OCI-LY7 (cell line): ENCODE results near the gene CNNM2. TPM values are rescaled to one million over a fixed set of nuclear protein-coding genes. Genes with fewer than 3 reads are reported as not detected.
A peak's percentile ranks its signal among the peaks of the same experiment; 100 is the strongest.

Experiments used
- BruUV-seq: library from RNA; stranded (reverse); fragments of 400-500 nt; replicated peaks from 2 replicates; lab custom pipeline; 2021; lab: Mats Ljungman, UMichigan
- CTCF ChIA-PET: fragments of 300-600 bp; sonication (Branson Sonifier 250); formaldehyde crosslinking; loops from one replicate; lab custom pipeline; 2022; ENCODE audit warnings: antibody characterized with exemption; ENCODE audit not compliant: unreplicated experiment; lab: Charles Lee
- POLR2A ChIA-PET: fragments of 300-600 bp; sonication (Branson Sonifier 250); formaldehyde crosslinking; loops from one replicate; lab custom pipeline; 2022; ENCODE audit warnings: antibody characterized with exemption; lab: Charles Lee
- DNase-seq: peaks from one replicate; pipeline ENCODE4 v3.0.0-alpha.2; 2015; ENCODE audit warnings: low spot score
- H2AFZ ChIP-seq: fragments of 200-600 bp; sonication (generic), shearing (Covaris generic); 2 replicates; pipeline ENCODE4 v1.6.1; 2014; ENCODE audit warnings: mild to moderate bottlenecking, antibody characterized with exemption, low read length, moderate library complexity
- H3K27ac ChIP-seq: fragments of 200-600 bp; sonication (generic); 2 replicates; pipeline ENCODE4 v1.5.1; 2014; ENCODE audit warnings: mixed run types, low read depth, mild to moderate bottlenecking, moderate library complexity, low read length, inconsistent platforms; ENCODE audit not compliant: poor library complexity, severe bottlenecking
- H3K36me3 ChIP-seq: fragments of 200-600 bp; sonication (generic); 2 replicates; pipeline ENCODE4 v1.6.1; 2014; ENCODE audit warnings: mild to moderate bottlenecking, antibody characterized with exemption, low read length, moderate library complexity, mixed read lengths; ENCODE audit not compliant: insufficient read depth
- H3K4me1 ChIP-seq: fragments of 200-600 bp; sonication (generic); 2 replicates; pipeline ENCODE4 v1.5.1; 2014; ENCODE audit warnings: mild to moderate bottlenecking, low read length; ENCODE audit not compliant: insufficient read depth, poor library complexity, severe bottlenecking
- H3K4me2 ChIP-seq: fragments of 200-600 bp; sonication (generic); 2 replicates; pipeline ENCODE4 v1.6.1; 2014; ENCODE audit warnings: mild to moderate bottlenecking, low read length
- H3K4me3 ChIP-seq: fragments of 200-600 bp; sonication (generic); 2 replicates; pipeline ENCODE4 v1.5.1; 2014; ENCODE audit warnings: mild to moderate bottlenecking, low read depth, low read length; ENCODE audit not compliant: poor library complexity, severe bottlenecking
- H3K79me2 ChIP-seq: fragments of 200-600 bp; sonication (generic); 2 replicates; pipeline ENCODE4 v1.6.1; 2016; ENCODE audit warnings: low read depth, mild to moderate bottlenecking, low read length, moderate library complexity, mixed read lengths; ENCODE audit not compliant: insufficient read depth
- H3K9me2 ChIP-seq: fragments of 200-600 bp; sonication (generic); 2 replicates; pipeline ENCODE4 v1.6.1; 2016; ENCODE audit warnings: mild to moderate bottlenecking, low read length, mixed read lengths; ENCODE audit not compliant: insufficient read depth
- H3K9me3 ChIP-seq: fragments of 200-600 bp; sonication (generic); 2 replicates; pipeline ENCODE4 v1.6.1; 2014; ENCODE audit warnings: mild to moderate bottlenecking, mixed run types, low read length, mixed read lengths
- H4K20me1 ChIP-seq: fragments of 200-600 bp; sonication (generic); 2 replicates; pipeline ENCODE4 v1.6.1; 2014; ENCODE audit warnings: mild to moderate bottlenecking, antibody characterized with exemption, low read length, moderate library complexity, mixed read lengths; ENCODE audit not compliant: insufficient read depth
- CTCF ChIP-seq: fragments of 200-600 bp; sonication (generic); conservative IDR thresholded peaks from 2 replicates; pipeline ENCODE4 v1.5.1; 2014; ENCODE audit warnings: mild to moderate bottlenecking, antibody characterized with exemption, low read length, moderate library complexity, mixed read lengths
- EZH2phosphoT487 ChIP-seq: fragments of 200-600 bp; sonication (generic); IDR thresholded peaks from 2 replicates; pipeline ENCODE4 v1.6.1; 2018; ENCODE audit warnings: low read depth, borderline replicate concordance, mild to moderate bottlenecking, mixed run types, antibody characterized with exemption, low read length, moderate library complexity, mixed read lengths
- intact Hi-C: fragments of 100-400 bp; cut with micrococcal nuclease; formaldehyde crosslinking; loops from one replicate; pipeline ENCODE4 v1.10.0; 2022; ENCODE audit not compliant: unreplicated experiment
- total RNA-seq, 2 experiments: library from RNA; depleted of rRNA in 1 of 2; stranded (reverse); fragments of >200 nt in 1 of 2; shearing (Covaris generic) in 1 of 2; gene quantifications; 2 replicates each; pipeline ENCODE4 v1.2.3, GENCODE V29; 2014 to 2022

Gene CNNM2
- total RNA-seq, 2 experiments from 2014 or later, result 6.6 to 7.2 TPM

GRCh38 chr10:103124420-103125096 lies 206.5 kb downstream of the CNNM2 start:
- Histone ChIP-seq H3K4me3 (no peak overlapping the region), H3K9me3 (no peaks in the 10 kb centered on the region), H3K9me2 (no peaks in the 10 kb centered on the region), H3K36me3 (peaks cover 20% of the 10 kb centered on the region), H2AFZ (no peak overlapping the region), H3K79me2 (no peaks in the 10 kb centered on the region), H3K4me2 (no peak overlapping the region), H3K27ac (no peak overlapping the region), H4K20me1 (no peaks in the 10 kb centered on the region), H3K4me1 (no peaks in the 10 kb centered on the region)
- ChIA-PET CTCF (no interaction called here), POLR2A (interaction anchor here (0.6 to 0.7 kb wide), 4 partner anchors 18 to 213 kb away, joined by 3 to 5 read pairs (median 4); no protein-coding TSS in a partner anchor)
- intact Hi-C loops, result no loop called here
- no peak for DNase-seq
- no TSS peak for BruUV-seq
- TF ChIP-seq CTCF, result no peak
- no peak for TF ChIP-seq EZH2phosphoT487

- Histone ChIP-seq H3K4me3 (no peak overlapping the region), H4K20me1 (no peaks in the 10 kb centered on the region), H3K9me2 (no peaks in the 10 kb centered on the region), H3K27ac (no peak overlapping the region), H3K36me3 (peaks cover 21% of the 10 kb centered on the region), H3K9me3 (no peaks in the 10 kb centered on the region), H3K4me1 (no peaks in the 10 kb centered on the region), H3K79me2 (no peaks in the 10 kb centered on the region), H3K4me2 (no peak overlapping the region), H2AFZ (no peak overlapping the region)
- BruUV-seq, result TSS peak; percentile 16
- DNase-seq, result no peak
- CTCF ChIA-PET, result no interaction called here
- no peak for TF ChIP-seq EZH2phosphoT487
- TF ChIP-seq CTCF, result no peak
- POLR2A ChIA-PET, result interaction anchor here (0.7 kb wide), 1 partner anchor 214 kb away, joined by 4 read pairs; no protein-coding TSS in a partner anchor
- intact Hi-C loops, result no loop called here
These were observed 207.5 kb downstream of the CNNM2 start for GRCh38 chr10:103125323-103126267.
